ENCODE data around the gene TXNDC16.

Gene TXNDC16

DNA sequence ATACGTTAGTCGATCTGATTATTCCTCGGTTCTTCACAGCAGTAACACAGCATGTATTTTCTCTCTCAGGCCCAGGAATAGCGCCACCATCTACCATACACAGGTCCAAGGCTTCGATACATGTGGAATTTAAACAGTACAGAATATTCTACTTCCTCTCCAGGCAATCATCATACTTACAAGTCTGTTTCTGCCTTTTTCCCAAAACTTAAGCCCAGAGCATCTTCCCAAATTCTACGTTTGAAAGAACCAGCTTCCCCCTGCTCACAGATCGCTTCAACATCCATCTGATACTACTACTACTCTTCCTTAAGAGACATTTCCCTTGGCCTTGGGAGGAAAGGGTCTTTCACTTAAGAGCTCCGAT, 626 bp downstream of the TXNDC16 start:
- DNase-seq (ENCODE audit: low read depth) = no peak
- TF ChIP-seq, protein P1, sequence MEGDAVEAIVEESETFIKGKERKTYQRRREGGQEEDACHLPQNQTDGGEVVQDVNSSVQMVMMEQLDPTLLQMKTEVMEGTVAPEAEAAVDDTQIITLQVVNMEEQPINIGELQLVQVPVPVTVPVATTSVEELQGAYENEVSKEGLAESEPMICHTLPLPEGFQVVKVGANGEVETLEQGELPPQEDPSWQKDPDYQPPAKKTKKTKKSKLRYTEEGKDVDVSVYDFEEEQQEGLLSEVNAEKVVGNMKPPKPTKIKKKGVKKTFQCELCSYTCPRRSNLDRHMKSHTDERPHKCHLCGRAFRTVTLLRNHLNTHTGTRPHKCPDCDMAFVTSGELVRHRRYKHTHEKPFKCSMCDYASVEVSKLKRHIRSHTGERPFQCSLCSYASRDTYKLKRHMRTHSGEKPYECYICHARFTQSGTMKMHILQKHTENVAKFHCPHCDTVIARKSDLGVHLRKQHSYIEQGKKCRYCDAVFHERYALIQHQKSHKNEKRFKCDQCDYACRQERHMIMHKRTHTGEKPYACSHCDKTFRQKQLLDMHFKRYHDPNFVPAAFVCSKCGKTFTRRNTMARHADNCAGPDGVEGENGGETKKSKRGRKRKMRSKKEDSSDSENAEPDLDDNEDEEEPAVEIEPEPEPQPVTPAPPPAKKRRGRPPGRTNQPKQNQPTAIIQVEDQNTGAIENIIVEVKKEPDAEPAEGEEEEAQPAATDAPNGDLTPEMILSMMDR (conservative IDR thresholded peaks at IDR 0.05; ENCODE audit: low read depth, low read length) = peak; percentile 55
- H3K4me3 ChIP-seq (ENCODE audit: low read length) = peak overlapping the region; percentile 59

DNA sequence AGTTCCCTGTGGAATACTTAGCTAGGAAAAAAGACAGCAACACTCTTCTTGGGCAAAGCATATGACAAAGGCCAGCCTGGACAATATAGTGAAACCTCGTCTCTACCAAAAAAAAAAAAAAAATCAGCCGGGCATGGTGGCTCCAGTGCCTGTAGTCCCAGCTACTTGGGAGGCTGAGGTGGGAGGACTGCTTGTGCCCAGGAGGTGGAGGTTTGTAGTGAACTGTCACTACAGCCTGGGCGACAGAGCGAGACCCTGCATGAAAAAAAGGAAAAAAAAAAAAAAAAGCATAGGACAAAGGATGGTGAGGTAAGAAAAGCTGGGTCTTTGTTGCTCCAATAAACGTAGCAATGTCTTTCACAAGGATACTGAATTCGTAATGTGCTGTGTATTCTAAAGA, 1.1 kb downstream of the TXNDC16 start:
- peak overlapping the region; percentile 59 for H3K4me3 ChIP-seq (ENCODE audit: low read length)
- TF ChIP-seq, protein P1 (conservative IDR thresholded peaks at IDR 0.05; ENCODE audit: low read depth, low read length) = no peak
- DNase-seq (ENCODE audit: low read depth) = no peak

DNA sequence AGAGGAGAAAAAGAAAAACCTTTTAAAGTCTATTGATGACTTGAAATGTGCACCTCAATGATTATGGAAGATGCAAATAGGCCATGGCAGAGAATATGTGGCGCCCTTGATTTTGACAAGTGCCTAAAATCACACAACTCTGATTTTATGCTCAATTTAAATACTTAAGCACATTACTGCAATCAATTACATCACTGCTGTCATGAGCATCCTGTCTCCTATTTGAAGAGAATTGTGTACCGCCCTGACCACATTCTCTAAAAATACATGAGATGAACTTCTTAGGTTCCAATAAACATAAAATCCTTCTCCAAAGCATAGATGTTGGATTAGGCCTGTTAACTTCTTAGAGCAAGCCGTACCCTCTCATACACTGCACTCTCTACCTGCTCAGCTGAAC, 1.6 kb downstream of the TXNDC16 start:
- no peak overlapping the region for H3K4me3 ChIP-seq (ENCODE audit: low read length)
- TF ChIP-seq, protein P1 (conservative IDR thresholded peaks at IDR 0.05; ENCODE audit: low read depth, low read length) = no peak

DNA sequence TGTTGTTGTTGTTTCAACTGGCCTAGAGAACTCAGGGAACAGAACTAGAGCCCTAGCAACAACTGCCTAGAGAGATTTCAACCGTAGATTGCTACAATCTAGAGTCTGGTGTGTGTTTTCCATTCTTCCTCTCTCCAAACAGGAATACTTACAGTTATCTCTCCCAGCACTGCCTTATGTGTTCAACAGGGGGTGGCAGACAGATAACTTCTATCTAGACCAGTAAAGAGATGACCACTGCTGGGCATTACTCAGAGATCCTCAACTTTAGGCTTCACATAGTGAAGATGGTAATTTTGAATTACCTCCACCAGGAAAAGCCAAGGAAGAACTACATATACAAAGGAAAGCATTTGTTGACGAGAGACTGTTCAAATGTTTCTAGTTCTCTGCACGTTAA, 4.8 kb downstream of the TXNDC16 start:
- no peak for DNase-seq (ENCODE audit: low read depth)

More for the DNA sequence above, 1.6 kb downstream of the TXNDC16 start:
- no peak for DNase-seq (ENCODE audit: low read depth)

DNA sequence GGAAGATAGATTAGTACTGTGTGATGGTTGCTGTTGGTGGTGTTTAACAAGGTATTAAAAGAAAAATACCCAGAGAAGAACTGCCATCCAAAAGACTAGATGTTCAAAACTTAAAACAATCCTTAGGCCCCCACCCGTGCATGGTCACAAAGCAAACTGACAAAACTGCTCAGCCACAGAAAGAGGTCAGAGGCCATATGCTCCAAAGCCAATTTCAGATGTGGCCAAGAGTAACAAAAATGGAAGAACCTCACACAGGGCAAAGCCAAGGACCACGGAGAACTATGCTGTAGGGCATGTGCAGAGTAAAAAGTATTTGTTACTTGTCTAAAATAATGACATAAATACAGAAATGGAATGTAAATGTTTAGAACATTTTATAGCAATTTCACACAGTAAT, 5.3 kb downstream of the TXNDC16 start:
- no peak for DNase-seq (ENCODE audit: low read depth)
- H3K4me3 ChIP-seq (ENCODE audit: low read length) = no peak overlapping the region
- TF ChIP-seq, protein P1 (conservative IDR thresholded peaks at IDR 0.05; ENCODE audit: low read depth, low read length) = no peak

More for the DNA sequence above, 4.8 kb downstream of the TXNDC16 start:
- H3K4me3 ChIP-seq (ENCODE audit: low read length) = no peak overlapping the region
- TF ChIP-seq, protein P1 (conservative IDR thresholded peaks at IDR 0.05; ENCODE audit: low read depth, low read length) = no peak

DNA sequence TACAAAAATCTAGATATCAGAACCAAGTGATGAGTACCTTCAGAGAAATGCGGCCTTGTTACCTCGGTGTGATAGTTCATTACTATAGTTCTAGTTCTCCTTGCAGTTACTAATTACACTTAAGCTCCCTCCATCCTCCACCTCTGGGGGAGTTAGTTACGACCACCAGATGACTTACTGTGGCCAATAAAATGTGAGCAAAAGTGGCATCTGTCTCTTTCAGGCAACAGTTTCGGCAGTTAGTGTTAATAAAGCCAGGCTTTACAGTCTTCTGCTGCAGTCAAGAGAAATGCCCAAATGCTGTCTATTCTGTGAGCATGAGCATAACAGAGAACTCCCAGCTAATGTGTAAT, 6.0 kb downstream of the TXNDC16 start:
- H3K4me3 ChIP-seq (ENCODE audit: low read length) = no peak overlapping the region
- no peak for DNase-seq (ENCODE audit: low read depth)
- TF ChIP-seq, protein P1 (conservative IDR thresholded peaks at IDR 0.05; ENCODE audit: low read depth, low read length) = no peak

DNA sequence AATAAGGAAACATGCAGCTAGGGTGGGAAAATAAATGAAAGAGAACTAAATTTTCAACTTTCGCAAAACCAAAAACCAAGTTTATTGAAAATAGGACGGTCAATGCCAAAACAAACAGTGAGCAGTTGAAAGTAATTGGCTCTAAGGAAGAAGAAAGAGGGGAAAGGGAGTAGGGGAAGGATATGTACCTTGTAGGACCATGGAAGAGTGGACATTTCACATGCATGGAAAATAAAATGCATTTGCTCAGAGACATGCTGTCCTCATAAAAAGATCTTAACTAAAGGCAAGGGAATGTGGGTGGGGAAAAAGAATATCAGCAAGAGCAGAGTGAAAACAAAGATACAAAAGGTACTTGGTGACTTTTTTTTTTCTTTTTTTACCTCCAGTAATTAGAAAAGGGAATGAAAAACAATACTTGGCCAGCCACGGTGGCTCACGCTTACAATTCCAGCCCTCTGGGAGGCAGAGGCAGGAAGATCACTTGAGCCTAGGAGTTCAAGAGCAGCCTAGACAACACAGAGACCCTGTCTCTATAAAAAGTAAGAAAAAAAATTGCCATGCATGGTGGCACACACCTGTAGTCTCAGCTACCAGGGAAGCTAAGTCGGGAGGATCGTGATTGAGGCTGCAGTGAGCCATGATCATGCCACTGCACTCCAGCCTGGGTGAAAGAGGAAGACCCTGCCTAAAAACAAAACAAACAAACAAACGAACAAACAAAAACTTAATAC, 6.6 kb downstream of the TXNDC16 start:
- H3K4me3 ChIP-seq (ENCODE audit: low read length) = no peak overlapping the region
- no peak for DNase-seq (ENCODE audit: low read depth)
- TF ChIP-seq, protein P1 (conservative IDR thresholded peaks at IDR 0.05; ENCODE audit: low read depth, low read length) = no peak

Data from retinal pigment epithelial cell (primary cell).